SK-N-MC (cell line): ENCODE data around the gene IDUA.

ENCODE experiments used
- EZH2 ChIP-seq: fragments of 200-600 bp; sonication (generic); IDR thresholded peaks from one replicate; pipeline ENCODE4 v1.6.1; 2017; ENCODE audit warnings: antibody characterized with exemption
- POLR2AphosphoS5 ChIP-seq: IDR thresholded peaks from 2 replicates; pipeline ENCODE4 v1.6.1; 2012; ENCODE audit warnings: mild to moderate bottlenecking, low read depth, low read length, borderline replicate concordance

GRCh38 chr4:970854-971520 lies 15.9 kb upstream of the IDUA start:
- no peak for TF ChIP-seq POLR2AphosphoS5
- TF ChIP-seq EZH2 = no peak
